OCI-LY7 (cell line): ENCODE data around the gene SIX6. TPM values are rescaled to one million over a fixed set of nuclear protein-coding genes. Genes with fewer than 3 reads are reported as not detected.

Experiments
- BruUV-seq: library from RNA; stranded (reverse); fragments of 400-500 nt; replicated peaks from 2 replicates; lab custom pipeline; 2021; lab: Mats Ljungman, UMichigan
- CTCF ChIA-PET: fragments of 300-600 bp; sonication (Branson Sonifier 250); formaldehyde crosslinking; loops from one replicate; lab custom pipeline; 2022; ENCODE audit warnings: antibody characterized with exemption; ENCODE audit not compliant: unreplicated experiment; lab: Charles Lee
- POLR2A ChIA-PET: fragments of 300-600 bp; sonication (Branson Sonifier 250); formaldehyde crosslinking; loops from one replicate; lab custom pipeline; 2022; ENCODE audit warnings: antibody characterized with exemption; lab: Charles Lee
- DNase-seq: peaks from one replicate; pipeline ENCODE4 v3.0.0-alpha.2; 2015; ENCODE audit warnings: low spot score
- H2AFZ ChIP-seq: fragments of 200-600 bp; sonication (generic), shearing (Covaris generic); 2 replicates; pipeline ENCODE4 v1.6.1; 2014; ENCODE audit warnings: mild to moderate bottlenecking, antibody characterized with exemption, low read length, moderate library complexity
- H3K27ac ChIP-seq: fragments of 200-600 bp; sonication (generic); 2 replicates; pipeline ENCODE4 v1.5.1; 2014; ENCODE audit warnings: mixed run types, low read depth, mild to moderate bottlenecking, moderate library complexity, low read length, inconsistent platforms; ENCODE audit not compliant: poor library complexity, severe bottlenecking
- H3K36me3 ChIP-seq: fragments of 200-600 bp; sonication (generic); 2 replicates; pipeline ENCODE4 v1.6.1; 2014; ENCODE audit warnings: mild to moderate bottlenecking, antibody characterized with exemption, low read length, moderate library complexity, mixed read lengths; ENCODE audit not compliant: insufficient read depth
- H3K4me1 ChIP-seq: fragments of 200-600 bp; sonication (generic); 2 replicates; pipeline ENCODE4 v1.5.1; 2014; ENCODE audit warnings: mild to moderate bottlenecking, low read length; ENCODE audit not compliant: insufficient read depth, poor library complexity, severe bottlenecking
- H3K4me2 ChIP-seq: fragments of 200-600 bp; sonication (generic); 2 replicates; pipeline ENCODE4 v1.6.1; 2014; ENCODE audit warnings: mild to moderate bottlenecking, low read length
- H3K4me3 ChIP-seq: fragments of 200-600 bp; sonication (generic); 2 replicates; pipeline ENCODE4 v1.5.1; 2014; ENCODE audit warnings: mild to moderate bottlenecking, low read depth, low read length; ENCODE audit not compliant: poor library complexity, severe bottlenecking
- H3K79me2 ChIP-seq: fragments of 200-600 bp; sonication (generic); 2 replicates; pipeline ENCODE4 v1.6.1; 2016; ENCODE audit warnings: low read depth, mild to moderate bottlenecking, low read length, moderate library complexity, mixed read lengths; ENCODE audit not compliant: insufficient read depth
- H3K9me2 ChIP-seq: fragments of 200-600 bp; sonication (generic); 2 replicates; pipeline ENCODE4 v1.6.1; 2016; ENCODE audit warnings: mild to moderate bottlenecking, low read length, mixed read lengths; ENCODE audit not compliant: insufficient read depth
- H3K9me3 ChIP-seq: fragments of 200-600 bp; sonication (generic); 2 replicates; pipeline ENCODE4 v1.6.1; 2014; ENCODE audit warnings: mild to moderate bottlenecking, mixed run types, low read length, mixed read lengths
- H4K20me1 ChIP-seq: fragments of 200-600 bp; sonication (generic); 2 replicates; pipeline ENCODE4 v1.6.1; 2014; ENCODE audit warnings: mild to moderate bottlenecking, antibody characterized with exemption, low read length, moderate library complexity, mixed read lengths; ENCODE audit not compliant: insufficient read depth
- CTCF ChIP-seq: fragments of 200-600 bp; sonication (generic); conservative IDR thresholded peaks from 2 replicates; pipeline ENCODE4 v1.5.1; 2014; ENCODE audit warnings: mild to moderate bottlenecking, antibody characterized with exemption, low read length, moderate library complexity, mixed read lengths
- EZH2phosphoT487 ChIP-seq: fragments of 200-600 bp; sonication (generic); IDR thresholded peaks from 2 replicates; pipeline ENCODE4 v1.6.1; 2018; ENCODE audit warnings: low read depth, borderline replicate concordance, mild to moderate bottlenecking, mixed run types, antibody characterized with exemption, low read length, moderate library complexity, mixed read lengths
- intact Hi-C: fragments of 100-400 bp; cut with micrococcal nuclease; formaldehyde crosslinking; loops from one replicate; pipeline ENCODE4 v1.10.0; 2022; ENCODE audit not compliant: unreplicated experiment
- total RNA-seq, 2 experiments: library from RNA; depleted of rRNA in 1 of 2; stranded (reverse); fragments of >200 nt in 1 of 2; shearing (Covaris generic) in 1 of 2; gene quantifications; 2 replicates each; pipeline ENCODE4 v1.2.3, GENCODE V29; 2014 to 2022

Gene SIX6
- total RNA-seq, 2 experiments from 2014 or later = not detected

GRCh38 chr14:60514378-60514740 lies 5.4 kb downstream of the SIX6 start:
- no peaks in the 10 kb centered on the region for H3K4me1 ChIP-seq
- DNase-seq = no peak

GRCh38 chr14:60514741-60515491 lies 6.0 kb downstream of the SIX6 start:
- H3K9me3 ChIP-seq = no peaks in the 10 kb centered on the region
- BruUV-seq = no TSS peak
- ChIA-PET CTCF (no interaction called here), POLR2A (no interaction called here)
- no peaks in the 10 kb centered on the region for H4K20me1 ChIP-seq
- intact Hi-C loops = no loop called here
- TF ChIP-seq EZH2phosphoT487 (no peak), CTCF (peak; percentile 36; the same call in 1 of the 2 replicates)
- no peak overlapping the region for H3K27ac ChIP-seq
- no peaks in the 10 kb centered on the region for H3K79me2 ChIP-seq
- no peaks in the 10 kb centered on the region for H3K4me1 ChIP-seq
- no peak overlapping the region for H3K4me3 ChIP-seq
- no peaks in the 10 kb centered on the region for H3K36me3 ChIP-seq
- peak overlapping the region; percentile 40; the same call in 1 of the 2 replicates for H2AFZ ChIP-seq
- H3K4me2 ChIP-seq = peak overlapping the region; percentile 27; the same call in 1 of the 2 replicates
- H3K9me2 ChIP-seq = no peaks in the 10 kb centered on the region
- no peak for DNase-seq

More at GRCh38 chr14:60514378-60514740, 5.4 kb downstream of the SIX6 start:
- H4K20me1 ChIP-seq = no peaks in the 10 kb centered on the region
- no peaks in the 10 kb centered on the region for H3K9me3 ChIP-seq
- no TSS peak for BruUV-seq
- no peaks in the 10 kb centered on the region for H3K9me2 ChIP-seq
- no peaks in the 10 kb centered on the region for H3K79me2 ChIP-seq
- H3K36me3 ChIP-seq = no peaks in the 10 kb centered on the region
- peak overlapping the region; percentile 27; the same call in 1 of the 2 replicates for H3K4me2 ChIP-seq
- ChIA-PET CTCF (no interaction called here), POLR2A (interaction anchor here (0.7 kb wide), 2 partner anchors 383 to 501 kb away, joined by 3 read pairs; no protein-coding TSS in a partner anchor)
- peak overlapping the region; percentile 40; the same call in 1 of the 2 replicates for H2AFZ ChIP-seq
- H3K4me3 ChIP-seq = no peak overlapping the region
- intact Hi-C loops = no loop called here
- no peak for TF ChIP-seq CTCF
- TF ChIP-seq EZH2phosphoT487 = no peak
- H3K27ac ChIP-seq = no peak overlapping the region
